PFSK-1 (cell line): Measurements from ENCODE around the gene EIF4B.

Experiments
- FOXP2 ChIP-seq: optimal IDR thresholded peaks from 2 replicates; pipeline ENCODE3; 2011; ENCODE audit warnings: borderline replicate concordance, control low read depth, inconsistent platforms; ENCODE audit not compliant: insufficient read depth; ENCODE audit errors: extremely low read length, extremely low read depth
- POLR2AphosphoS5 ChIP-seq: IDR thresholded peaks from 2 replicates; pipeline ENCODE4 v1.6.1; 2012; ENCODE audit warnings: low read depth, mild to moderate bottlenecking, control low read depth, low read length, moderate library complexity
- REST ChIP-seq, 2 experiments: IDR thresholded peaks; 2 replicates each; pipeline versions ENCODE4 v1.6.1 to v1.8.0; 2011 to 2012; ENCODE audit warnings: low read depth in 2 of 2, low read length in 2 of 2, control low read depth in 1 of 2, inconsistent platforms in 1 of 2, mild to moderate bottlenecking in 1 of 2, moderate library complexity in 1 of 2; ENCODE audit not compliant: insufficient read depth in 1 of 2
- SIN3A ChIP-seq: IDR thresholded peaks from 2 replicates; pipeline ENCODE4 v1.6.1; 2012; ENCODE audit warnings: mild to moderate bottlenecking, low read length, moderate library complexity, borderline replicate concordance; ENCODE audit not compliant: insufficient read depth
- TAF1 ChIP-seq: IDR thresholded peaks from 2 replicates; pipeline ENCODE4 v1.6.1; 2012; ENCODE audit warnings: low read length, control low read depth, borderline replicate concordance; ENCODE audit not compliant: insufficient read depth

GRCh38 chr12:53048033-53048779 is 42.0 kb downstream of the EIF4B start:
- no peak for TF ChIP-seq REST (IDR thresholded peaks at IDR 0.05; ENCODE audit: insufficient read depth in 1 of 2, low read depth in 2 of 2, low read length in 2 of 2)
- no peak for TF ChIP-seq POLR2AphosphoS5
- TF ChIP-seq SIN3A, result no peak
- no peak for TF ChIP-seq TAF1
- TF ChIP-seq FOXP2, result no peak
